Measurements from ENCODE around the gene PTBP3.

The PTBP3 gene

DNA sequence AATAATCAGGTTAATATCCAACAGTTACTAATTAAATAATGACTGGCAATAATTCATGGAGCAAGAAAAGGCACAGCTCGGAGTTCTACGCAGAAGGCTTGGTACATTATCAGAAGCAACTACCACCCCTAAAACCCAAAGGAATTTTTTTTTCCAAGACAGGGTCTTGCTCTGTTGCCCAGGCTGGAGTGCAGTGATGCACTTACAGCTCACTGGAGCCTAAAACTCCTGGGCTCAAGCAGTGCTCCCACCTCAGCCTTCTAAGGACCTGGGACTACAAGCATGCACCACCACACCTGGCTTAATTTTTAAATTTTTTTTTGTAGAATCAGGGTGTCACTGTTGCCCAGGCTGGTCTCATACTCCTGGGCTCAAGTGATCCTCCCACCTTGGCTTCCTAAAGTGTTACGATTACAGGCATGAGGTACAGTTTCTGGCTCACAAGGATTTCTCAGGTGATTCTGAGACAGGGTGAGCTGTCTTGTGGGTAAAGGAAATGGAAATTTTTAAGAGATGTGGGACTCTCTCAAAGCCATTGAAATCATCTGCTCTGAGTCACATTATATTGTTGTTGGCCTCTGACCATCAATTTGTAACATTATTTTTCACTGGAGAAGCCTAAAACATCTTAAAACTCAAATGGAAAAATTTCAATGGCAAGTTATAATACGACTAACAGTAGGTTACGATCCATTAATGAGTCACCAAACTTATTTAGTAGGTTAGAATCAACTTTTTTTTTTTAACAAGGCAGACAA, 26.8 kb upstream of the PTBP3 start:
- DNase-seq: no peak

DNA sequence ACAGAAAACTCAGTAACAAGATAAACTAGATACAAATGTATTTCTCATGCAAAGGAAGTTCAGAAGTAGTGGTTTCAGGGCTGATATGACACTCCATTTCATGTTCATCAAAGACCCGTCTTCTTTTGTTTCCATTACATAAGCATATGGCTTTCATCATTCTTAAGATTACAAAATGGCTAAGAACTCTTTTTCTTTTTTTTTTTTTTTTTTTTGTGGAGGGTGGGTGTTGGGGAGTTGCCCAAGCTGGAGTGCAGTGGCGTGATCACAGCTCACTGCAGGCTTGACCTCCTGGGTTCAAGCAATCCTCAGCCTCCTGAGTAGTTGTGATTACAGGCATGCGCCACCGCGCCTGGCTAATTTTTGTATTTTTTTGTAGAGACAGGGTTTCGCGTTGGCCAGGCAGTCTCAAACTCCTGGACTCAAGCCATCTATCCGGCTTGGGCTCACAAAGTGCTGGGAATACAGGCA, 22.0 kb upstream of the PTBP3 start:
- peak in 1 of 5 donors; percentile 52 for DNase-seq

DNA sequence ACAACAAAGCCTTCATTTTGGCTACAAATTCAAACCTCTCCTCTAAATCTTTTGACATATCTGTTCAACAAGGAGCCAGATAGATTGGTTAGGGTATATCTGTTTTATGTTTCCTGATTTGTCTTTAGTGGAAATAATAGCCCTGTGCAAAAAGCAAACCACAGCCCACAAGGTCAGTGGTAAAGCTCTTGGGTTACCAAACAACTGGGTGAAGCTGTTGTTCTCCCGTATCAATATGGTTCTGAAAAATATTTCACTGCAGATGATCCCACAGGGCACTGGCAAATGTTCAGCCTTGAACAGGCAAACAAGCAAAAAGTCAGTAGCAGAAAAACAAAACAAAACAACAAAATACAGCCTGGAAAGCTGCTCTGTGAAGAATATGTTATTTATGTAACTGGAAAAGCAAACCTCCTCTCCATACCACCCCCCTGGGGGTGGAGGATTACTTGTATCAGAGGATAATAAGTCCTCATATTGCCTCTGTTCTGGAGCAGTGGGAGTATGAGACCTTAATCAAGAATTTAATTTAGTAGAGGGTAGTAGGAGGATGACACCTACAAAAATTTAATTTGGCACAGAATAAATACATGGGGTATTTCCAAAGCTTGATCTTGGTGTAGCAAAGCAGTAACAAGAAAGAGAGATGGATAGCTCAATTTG, 20.8 kb upstream of the PTBP3 start:
- DNase-seq: no peak

DNA sequence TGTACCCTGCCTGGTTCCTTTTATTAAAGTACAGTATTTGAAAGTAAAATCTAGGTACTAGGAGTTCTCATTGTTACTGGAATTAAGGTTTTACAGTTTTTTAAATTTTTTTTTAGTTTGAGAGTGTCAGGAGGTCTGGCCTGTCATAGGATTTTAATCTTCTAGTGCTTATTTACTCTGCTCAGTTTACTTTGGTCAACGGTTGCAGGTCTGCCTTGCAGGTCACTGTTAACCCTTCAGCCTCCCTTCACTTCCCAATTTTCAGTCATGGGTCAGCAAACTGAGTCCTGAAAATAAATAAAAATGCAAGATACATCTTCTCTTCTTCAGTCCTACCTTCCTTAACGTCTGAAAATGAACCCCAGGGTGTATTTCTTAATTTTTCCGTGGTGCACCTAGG, 18.8 kb upstream of the PTBP3 start:
- DNase-seq: no peak

DNA sequence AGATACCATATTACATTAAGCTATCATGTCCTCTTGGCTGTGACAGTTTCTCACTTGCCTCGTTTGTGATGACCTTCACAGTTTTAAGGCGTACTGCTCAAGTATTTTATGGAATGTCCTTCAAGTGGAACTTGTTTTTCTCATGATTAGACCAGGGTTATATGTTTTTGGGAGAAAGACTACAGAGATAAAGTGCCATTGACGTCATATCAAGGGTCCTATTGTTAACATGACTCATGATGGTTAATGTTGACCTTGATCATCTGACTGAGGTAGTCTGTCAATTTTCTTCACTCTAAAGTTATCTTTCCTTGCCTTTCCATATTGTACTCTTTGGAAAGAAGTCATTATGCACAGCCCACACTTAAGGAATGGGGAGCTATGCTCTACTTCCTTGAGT, 17.8 kb upstream of the PTBP3 start:
- no peak for DNase-seq

DNA sequence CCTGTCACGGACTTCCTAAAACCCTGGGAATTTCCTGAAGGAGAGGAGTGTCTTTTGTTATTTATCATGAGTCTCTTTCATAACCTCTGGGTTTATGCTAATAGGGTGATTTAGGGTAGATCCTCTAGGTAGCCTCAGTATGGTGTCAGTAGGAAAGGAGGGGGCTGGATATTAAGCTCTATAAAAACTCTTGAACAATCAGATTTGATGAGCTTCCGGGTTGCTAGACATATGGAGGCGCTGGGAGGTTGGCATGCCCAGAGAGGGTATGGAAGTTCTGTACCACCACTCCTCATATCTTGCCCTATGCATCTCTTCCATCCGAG, 15.6 kb upstream of the PTBP3 start:
- no peak for DNase-seq

DNA sequence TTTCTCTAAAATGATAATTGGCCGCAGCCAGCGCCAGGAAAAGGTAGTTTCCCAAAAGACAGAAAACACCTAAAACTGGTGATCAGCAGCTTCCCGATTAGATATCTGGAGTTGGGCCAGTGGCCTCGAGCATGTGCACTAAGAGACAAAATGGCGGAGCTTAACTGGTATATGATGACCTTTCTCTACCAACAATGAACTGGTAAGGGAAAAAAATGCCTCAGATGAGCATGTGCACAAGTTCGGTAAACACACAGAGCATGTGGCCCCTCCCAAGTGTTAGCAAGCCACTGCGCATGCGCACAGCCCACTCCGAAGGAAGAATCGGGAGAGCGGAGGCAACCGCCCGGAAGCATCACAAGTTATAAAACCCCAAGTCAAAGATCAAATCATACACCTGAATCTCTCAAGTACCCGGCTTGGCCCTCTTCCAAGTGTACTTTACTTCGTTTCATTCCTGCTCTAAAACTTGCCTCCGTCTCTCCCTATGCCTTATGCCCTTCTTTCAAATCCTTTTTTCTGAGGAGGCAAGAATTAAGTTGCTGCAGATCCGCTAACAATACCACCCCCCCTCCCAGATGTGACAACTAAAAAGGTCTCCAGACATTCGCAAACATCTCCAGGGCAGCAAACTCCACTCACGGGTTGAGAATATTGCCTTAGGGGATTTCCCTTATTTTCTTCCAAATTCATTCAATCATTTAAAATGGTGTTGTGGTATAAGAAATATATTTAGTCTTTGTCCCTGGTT, 15.0 kb upstream of the PTBP3 start:
- DNase-seq: peak; percentile 32 to 74 (median 48)

DNA sequence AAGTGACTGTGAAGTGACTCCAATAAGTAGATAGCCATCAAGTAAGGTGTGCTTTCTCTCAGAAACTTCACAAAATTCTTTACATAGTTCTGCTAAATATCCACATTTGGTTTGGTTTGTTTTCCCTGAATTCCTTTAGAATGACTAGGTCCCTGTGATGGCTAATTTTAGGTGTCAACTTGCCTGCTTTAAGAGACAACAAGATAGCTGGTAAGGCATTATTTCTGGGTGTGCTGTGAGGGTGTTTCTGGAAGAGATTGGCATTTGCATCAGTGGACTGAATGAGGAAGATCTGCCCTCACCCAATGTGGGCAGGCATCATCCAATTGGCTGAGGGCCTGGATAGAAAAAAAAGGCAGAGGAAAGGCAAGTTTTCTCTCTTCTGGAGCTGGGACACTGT, 8.3 kb upstream of the PTBP3 start:
- DNase-seq: no peak

DNA sequence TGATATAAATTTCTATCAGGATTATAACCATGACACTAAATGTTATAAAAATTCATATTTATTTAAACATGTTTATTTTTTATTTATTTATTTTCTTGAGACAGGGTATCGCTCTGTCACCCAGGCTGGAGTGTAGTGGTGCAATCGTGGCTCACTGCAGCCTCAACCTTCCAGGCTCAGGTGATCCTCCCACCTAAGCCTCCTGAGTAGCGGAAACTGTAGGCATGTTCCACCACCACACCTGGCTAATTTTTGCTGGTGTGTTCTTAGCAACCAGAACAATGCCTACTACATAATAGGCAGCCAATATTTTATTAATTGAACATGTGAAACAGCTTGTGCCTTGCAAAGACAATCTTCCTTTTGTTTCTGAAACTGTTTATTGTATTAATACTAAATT, 6.5 kb upstream of the PTBP3 start:
- DNase-seq: no peak

DNA sequence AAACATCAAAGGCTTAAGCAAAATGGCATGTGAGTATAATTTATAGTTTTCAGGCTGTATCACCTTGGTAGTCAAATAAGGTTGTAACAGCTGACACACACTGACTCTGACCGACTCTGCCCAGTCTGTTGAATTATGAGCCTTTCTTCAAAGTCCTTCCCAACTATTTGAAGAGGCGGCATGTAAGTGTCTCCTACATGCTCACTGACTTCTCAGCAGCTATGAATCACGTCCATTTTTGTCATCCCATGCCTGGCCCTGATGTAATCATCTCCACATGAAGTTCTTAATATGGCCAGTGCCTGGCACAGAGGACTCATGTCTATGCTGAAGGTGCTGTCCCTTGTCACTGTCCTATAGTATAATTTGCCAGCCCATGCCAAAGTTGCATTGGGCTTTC, 5.1 kb upstream of the PTBP3 start:
- DNase-seq: no peak

DNA sequence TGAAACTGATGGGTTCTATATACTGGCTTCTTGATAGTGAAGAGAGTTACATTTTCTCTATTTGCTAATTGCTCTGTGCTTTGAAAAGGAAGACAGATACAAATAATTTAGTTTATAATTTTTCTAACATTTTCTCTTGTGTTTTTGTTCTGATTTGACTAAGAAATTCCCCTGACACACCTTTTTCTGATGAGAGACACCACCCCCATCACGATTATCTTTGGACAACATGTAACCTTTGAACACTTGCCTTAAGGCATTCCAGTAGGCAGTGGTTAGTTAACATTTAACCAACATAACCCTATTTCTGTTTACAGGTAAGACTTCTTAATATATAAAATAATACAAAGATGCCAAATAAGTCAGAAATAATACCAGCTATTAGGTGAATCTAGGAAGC, 4.1 kb upstream of the PTBP3 start:
- no peak for DNase-seq

DNA sequence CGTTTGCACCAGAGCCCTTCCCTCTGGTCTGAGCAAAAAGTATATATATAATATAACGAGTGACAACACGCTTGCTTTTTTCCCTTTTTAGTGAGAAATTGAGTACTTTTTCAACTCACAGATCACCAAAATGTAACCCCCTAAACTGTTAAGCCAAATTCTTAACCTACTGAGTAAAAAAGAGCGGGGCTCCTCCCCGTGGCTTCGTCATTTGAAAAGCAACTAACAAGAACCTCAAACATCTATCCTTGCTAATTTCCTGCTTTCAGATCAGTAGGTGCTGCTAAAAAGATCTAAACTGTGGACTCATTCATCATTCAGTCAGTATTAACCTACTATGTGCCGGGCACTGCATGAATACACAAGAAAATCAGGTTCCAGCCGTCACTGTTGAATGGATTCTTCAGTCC, 1.0 kb upstream of the PTBP3 start:
- DNase-seq: peak in 3 of 5 donors; percentile 3 to 79 (median 32)

DNA sequence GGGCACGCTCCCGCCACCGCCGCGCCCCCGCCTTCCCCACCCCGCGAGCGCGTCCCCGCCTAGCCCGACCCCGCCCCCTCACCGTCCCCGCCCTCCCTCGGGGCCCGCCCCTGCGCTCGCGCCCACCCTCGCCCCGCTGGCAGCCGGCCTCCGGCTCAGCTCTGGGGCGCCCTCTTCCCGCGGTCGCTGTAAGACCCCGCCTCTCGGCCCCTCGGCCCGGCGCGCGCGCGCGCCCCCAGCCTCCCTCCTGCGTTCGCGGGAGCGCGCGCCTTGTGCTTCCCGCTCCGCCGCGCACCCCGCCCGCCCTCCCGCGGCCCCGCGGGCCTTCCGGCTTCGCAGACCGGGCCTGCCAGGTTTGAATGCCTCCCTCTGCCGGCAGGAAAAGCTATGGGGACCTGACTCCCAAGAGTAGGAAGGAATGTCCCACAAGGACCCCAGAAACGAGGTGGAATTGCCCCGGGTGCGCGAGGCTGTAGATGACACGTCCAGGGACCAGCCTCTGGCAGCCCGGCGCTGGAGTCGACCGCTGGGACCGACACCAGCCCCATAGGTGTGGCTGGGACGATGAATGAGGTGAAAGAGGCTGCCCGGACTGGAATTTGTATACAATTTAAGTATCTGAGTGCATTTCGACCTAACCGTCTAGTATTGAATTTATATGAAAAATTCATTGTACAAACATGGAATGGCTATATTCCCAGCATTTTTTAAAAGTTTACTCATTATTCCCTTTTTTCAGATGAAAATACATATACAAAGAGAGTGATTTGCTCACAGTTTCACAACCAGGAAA, 416 bp upstream of the PTBP3 start:
- DNase-seq: peak; percentile 87 to 95 (median 90)

DNA sequence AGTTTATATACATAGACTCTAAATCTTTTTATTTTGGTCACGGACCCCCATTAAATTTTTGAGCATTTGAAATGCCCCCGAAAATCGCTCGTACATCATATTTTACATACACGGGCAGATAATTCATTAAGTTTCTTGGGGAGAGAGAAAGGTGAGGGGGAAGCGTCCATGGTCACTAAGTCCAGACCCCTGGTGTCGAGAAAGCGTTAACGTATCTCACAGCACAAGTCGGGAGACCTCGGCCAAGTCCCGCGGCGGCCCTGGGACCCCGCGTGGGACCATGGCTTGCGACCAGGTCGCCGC, 794 bp downstream of the PTBP3 start:
- DNase-seq: no peak

DNA sequence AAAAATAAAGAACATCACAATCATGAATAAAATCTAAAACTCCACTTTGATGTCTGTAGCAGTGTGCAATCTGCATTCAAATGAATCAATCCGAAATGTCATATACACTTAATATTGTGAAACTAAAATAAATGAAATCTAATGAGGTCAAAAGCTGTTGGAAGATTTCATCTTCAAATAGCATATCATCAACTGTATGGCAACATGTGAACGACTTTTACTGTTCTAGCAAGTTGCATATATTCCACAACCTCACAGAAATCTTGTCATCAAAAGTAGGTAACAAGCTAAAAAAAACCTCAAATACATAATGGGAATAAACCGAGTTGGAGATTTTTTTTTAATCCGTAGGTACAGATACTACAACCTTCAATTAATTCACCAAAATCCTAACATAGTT, 1.2 kb downstream of the PTBP3 start:
- peak in 1 of 5 donors; percentile 15 for DNase-seq

DNA sequence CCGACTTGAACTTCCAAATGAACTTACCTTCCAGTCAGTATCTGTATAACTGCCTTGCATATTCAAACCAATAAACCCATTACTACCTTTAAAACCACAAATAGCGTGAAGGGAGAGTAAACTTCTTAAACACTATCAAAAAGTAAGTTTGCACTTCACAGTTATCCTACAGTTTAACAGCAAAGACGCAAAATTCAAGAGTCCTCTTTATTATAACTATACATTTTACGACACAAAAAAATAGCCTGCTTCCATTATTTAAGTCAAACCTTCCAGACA, 1.8 kb downstream of the PTBP3 start:
- DNase-seq: peak in 1 of 5 donors; percentile 35

DNA sequence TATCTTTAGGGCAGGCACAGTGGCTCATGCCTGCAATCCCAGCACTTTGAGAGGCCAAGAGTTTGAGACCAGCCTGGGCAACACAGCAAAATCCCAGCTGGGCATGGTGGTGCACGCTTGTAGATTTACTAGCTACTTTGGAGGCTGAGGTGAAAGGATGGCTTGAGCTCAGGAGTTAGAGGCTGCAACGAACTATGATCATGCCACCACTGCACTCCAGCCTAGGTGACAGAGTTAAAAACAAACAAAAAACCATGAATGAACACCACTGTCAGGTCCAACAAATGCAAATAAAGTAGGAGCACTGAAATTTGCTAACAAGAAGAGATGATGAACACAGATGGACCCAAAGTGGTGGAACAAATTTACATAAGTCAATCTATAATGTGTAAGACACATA, 4.9 kb downstream of the PTBP3 start:
- no peak for DNase-seq

DNA sequence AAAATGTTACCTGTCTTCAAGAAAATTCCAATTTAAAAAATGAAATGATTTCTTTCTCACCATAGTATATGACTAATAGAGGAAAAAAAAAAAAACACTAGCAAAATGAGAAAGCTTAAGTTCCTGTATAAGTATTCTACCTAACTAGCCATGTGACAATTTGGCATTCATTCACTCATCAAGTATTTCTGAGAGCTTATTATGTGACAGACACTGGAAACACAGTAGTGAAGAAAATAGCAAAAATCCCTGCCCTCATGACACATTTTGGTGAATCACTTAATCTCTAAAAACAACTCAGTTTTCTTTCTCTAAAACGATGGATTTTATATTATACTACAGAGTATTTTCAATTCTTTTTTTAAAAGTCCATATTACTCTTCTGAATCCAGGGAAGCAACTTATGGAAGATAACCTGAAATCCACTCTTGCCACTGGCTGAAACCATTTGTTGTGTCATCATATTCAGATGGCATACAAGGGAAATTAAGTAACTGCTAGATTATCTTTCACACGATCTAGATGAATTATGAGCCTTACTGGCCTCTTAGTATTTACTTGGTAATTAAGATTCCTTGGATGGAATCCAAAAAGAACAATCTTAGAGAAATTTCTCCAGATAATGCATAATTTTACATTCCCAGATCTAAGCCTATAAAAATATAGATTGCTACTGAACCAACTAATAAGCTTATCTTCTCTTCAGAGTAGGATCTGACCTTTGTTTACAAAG, 5.5 kb downstream of the PTBP3 start:
- no peak for DNase-seq

DNA sequence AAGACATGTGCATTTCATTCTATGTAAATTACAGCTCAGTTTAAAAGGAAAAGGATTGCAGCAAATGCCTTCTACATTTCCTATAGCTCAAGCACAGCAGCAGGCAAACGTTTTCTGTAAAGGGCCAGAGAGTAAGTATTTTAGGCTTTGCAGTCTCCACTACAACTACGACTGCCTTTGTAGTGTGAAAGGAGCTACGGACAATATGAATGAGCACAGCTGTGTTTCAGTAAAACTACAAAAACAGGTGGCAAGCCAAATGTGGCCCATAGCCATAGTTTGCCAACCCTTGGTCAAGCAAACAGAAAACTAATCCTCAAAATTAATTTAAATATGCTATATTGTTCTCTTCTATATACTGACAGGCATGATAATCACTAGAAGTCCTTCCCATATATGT, 7.2 kb downstream of the PTBP3 start:
- DNase-seq: no peak

DNA sequence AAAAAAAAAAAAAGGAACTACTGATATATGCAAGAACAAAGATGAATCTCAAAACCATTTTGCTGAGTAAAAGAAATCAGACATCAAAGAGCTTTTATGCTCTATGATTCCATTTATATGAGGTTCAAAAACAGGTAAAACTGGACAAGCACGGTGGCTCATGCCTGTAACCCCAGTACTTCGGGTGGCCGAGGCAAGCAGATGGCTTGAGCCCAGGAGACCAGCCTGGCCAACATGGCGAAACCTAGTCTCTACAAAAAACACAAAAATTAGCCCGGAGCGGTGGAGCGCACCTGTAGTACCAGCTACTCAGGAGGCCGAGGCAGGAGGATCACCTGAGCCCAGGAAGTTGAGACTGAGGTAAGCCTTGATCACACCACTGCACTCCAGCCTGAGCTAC, 7.8 kb downstream of the PTBP3 start:
- DNase-seq: no peak

DNA sequence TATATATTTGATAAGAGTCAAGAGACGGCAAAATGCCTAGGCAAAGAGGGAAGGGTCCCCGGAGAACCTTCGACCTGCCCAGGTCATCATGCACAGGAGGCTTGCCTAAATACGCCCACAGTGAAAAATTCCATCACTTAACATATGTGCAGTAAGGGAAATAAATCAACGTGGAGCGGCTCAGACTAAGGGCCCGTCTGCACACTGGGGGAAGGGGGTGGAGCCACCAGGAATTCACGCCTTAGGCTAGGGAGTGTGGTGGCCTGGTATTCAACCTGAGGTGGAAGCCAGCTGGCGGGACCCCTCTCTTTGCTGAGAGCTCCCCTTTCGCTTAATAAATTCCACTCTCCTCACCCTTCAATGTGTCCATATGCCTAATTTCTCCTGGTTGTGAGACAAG, 8.3 kb downstream of the PTBP3 start:
- no peak for DNase-seq

DNA sequence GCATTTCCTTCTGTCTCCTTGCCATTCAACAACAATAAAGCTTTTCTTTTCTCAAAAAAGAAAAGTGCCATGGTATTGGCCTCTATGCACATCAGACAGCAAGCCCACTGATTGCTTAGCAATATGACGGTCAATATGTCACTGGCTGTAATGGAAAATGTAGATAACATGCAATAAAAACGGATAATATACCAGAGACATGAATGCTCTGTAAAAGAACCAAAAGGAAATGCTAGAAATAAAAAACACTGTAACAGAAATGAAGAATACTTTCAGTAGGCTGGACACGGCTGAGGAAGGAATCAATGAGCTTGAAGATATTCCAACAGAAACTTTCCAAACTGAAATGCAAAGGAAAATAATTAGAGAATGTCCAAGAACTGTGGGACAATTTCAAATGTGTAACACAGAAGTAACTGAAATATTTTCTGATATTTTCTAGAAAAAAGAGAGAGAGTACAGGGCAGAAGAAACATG, 10.0 kb downstream of the PTBP3 start:
- DNase-seq: no peak

Data from T-helper 1 cell (primary cell).